Superior temporal gyrus (tissue), 1 donor: Measurements from ENCODE around the gene HSPB6.
A peak's percentile ranks its signal among the peaks of the same experiment; 100 is the strongest.

ENCODE experiments used
- DNase-seq: peaks from one replicate; pipeline ENCODE4 v3.0.0-alpha.2; 2016; ENCODE audit errors: extremely low spot score

HSPB6 gene

GRCh38 chr19:35746087-35746462, 10.8 kb downstream of the HSPB6 start:
- no peak for DNase-seq

- peak; percentile 100 for DNase-seq
Observed at GRCh38 chr19:35745328-35746086, 11.3 kb downstream of the HSPB6 start, which contains the start of the genes PSENEN and U2AF1L4. PSENEN (plus strand) TSS chr19:35745651; CDS start chr19:35745931, 280 bp downstream. U2AF1L4 (minus strand) TSS chr19:35745418; CDS start chr19:35745391, 27 bp downstream.

GRCh38 chr19:35744430-35745327, 12.2 kb downstream of the HSPB6 start:
- DNase-seq, result peak; percentile 98

DNA sequence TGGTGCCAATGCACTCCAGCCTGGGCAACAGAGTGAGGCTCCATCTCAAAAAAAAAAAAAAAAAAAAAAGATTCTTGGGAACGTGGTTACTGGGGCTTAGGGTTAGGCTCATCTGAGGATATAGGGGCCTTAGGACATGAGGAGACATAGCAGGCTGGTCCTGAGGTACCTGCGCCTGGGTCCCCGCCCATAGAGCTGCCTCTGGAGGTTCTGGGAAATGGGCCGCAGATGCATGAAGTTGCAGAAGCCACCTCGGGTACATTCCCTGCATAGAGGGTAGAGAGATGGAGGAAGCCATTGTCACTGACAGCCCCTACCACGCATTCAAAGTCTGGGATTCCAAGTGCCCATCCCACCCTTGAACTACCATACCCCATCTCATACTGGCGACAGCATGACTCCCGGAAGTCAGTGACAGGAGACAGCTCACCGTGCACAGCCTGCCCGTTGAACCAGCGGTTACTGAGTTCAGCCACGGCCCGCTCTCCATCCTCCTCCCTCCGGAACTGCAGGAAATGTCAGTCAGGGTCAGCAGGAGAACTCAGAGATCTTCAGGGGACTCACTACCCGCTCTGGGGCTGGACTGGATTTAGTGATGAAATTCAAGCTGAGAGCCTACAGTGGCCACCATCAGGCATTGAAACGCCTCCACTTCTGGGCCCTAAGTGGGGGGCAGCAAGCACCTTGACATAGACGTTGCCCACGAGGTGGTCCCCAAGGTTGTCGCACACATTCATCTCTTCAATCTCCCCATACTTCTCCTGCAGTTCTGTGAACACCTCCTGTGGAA, 13.0 kb downstream of the HSPB6 start:
- no peak for DNase-seq

DNA sequence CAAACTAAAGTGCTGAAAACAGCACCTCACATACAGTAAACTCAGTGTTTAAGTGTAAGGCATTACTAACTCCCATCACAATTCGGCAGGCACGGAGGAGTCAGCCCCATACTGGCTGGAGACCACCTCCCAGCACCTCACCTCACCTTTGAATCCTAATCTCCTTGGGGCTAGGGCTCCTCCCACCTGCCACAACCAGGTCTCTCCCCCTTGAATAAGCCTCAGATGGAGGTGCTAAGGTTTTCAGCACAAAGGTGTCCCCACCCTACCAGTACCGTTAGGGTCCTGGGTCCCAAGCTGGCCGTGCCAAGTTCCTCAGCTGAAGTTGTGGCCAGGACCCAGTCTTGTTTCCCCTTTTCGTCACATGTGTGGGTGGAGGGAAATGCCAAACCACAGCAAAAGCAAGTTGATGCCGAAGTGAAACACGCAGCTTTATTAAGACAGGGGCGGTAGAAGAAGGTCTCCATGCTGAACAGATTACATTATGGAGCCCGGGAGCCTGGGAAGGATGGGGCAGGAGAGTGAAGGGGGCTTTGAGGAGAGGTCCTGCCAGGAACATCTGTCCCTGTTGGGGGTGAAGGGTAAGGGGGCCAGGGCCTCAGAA, 14.6 kb downstream of the HSPB6 start, which contains the start of gene IGFLR1:
TSS of gene IGFLR1 (minus strand) at position 332 of the 604 bp plus-strand sequence. CDS start 1,272 bp downstream, outside the sequence.
- no peak for DNase-seq

DNA sequence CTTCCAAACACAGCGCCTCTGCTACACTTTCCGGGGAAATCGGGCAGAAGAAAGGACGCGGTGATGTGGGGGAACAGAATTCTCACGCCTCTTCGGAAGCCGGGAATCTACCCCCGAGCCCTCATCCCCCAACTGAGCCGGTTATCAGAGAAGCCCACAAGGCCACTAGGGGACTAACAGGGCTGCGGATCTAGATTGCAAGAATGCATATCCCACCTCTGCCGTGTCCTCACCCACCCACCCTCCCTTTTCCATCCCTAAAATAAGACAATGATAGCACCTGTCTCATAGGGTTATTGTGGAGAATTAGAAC, 15.7 kb downstream of the HSPB6 start:
- no peak for DNase-seq

DNA sequence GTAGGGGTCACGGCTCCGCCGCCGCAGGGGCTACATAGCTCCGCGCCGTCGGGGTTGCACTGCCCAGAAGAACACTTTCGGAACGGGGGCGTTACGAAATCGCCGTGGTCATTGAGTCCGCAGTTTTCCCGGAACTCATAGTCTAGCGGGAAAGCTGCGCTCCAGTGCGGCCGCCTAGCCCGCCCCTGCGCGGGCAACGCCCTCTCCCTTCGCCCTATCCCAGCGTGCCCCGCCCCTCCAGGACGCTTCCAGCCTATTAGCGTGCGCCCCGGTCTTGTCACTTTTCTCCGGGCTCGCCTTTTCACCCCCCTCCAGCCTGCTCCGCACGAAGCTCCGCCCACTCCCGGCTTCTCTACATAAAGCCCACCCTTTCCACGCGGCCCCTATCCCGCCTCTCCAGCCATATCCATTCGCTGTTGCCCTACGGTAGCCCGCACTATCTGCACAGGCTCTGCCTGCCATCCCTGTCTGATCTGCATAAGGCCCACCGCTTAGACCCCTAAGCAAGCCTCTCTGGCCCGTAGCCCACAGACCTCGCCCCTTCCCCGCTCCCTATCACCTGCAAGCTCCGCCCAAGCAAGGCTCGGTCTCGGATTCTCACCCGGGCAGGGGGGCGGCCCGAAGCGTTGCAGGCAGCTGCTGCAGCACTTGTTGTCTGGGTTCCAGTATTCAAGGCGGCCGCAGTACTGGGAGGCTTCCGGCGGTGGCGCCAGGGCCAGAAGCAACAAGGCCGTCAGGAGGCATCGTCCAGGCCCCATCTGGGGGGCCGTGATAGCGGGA, 16.2 kb downstream of the HSPB6 start:
- peak; percentile 99 for DNase-seq

DNA sequence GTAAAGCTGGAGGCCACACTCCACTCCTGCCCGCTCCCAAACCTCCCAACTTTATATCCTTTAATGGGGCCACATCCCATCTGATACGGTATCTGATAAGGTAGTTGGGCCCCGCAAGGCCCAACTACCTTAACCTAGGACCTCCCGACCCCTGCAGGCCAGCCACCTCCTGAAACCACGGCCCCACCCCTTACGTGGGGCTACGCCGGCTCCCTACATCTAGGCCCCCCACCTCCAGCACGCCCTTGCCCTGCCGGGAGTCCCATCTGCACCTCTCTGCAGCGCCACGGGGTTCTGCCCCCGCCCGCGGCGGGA, 16.8 kb downstream of the HSPB6 start:
- no peak for DNase-seq

DNA sequence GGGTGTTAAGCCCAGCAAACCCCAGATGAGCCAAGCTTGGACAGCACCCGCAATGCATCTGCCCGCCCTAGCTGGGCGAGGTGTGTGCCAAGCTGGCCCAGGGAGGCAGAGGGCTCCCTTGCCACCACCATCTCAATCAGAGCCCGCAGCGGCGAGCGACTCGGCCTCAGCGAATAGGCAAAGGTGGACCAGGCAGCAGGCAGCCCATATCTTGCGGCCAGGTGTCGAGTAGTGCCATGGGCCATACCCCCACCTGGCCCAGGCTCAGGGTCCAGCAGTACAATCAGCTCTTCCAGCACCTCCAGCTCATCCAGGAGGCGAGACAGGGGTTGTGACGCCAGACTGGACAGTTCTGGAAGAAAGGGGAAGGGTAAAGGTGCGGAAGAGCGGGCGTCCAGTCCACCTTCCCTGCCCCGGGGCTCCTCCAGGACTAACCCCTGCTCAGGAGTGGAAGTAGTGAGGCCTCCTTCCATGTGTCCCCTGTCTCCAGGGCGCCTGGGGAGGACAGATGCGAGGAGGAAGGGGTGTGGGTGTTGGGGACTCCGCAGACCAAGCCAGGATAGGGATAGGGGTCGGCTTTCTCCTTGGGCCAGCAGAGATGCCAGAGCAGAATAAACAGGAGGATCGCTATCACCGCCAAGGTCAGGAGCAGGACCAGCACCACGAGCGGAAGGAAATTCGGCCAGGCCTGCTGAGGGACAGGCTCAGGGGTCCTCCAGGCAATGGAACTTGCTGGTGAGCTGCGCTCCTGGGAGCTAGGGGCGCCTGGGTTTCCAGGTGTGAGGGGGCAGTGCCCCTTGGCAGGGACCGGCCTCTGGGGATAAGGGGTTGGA, 17.3 kb downstream of the HSPB6 start:
- DNase-seq, result no peak

DNA sequence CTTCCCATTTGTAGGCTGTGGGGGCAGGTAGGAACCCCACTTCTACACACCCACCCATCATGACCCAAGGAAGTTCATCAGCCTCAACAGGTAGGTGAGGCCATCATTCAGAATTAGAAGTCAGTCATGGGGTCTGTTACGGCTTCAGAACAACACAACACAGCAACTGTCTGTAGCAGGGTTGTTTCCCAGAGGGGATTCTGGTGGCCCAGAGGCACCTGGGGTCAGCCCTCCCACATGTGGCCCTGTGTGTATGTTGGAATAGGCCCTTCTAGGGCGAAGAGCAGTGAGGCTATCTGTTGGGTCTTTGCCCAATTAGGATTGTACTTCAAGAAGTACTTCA, 18.0 kb downstream of the HSPB6 start:
- DNase-seq, result no peak

DNA sequence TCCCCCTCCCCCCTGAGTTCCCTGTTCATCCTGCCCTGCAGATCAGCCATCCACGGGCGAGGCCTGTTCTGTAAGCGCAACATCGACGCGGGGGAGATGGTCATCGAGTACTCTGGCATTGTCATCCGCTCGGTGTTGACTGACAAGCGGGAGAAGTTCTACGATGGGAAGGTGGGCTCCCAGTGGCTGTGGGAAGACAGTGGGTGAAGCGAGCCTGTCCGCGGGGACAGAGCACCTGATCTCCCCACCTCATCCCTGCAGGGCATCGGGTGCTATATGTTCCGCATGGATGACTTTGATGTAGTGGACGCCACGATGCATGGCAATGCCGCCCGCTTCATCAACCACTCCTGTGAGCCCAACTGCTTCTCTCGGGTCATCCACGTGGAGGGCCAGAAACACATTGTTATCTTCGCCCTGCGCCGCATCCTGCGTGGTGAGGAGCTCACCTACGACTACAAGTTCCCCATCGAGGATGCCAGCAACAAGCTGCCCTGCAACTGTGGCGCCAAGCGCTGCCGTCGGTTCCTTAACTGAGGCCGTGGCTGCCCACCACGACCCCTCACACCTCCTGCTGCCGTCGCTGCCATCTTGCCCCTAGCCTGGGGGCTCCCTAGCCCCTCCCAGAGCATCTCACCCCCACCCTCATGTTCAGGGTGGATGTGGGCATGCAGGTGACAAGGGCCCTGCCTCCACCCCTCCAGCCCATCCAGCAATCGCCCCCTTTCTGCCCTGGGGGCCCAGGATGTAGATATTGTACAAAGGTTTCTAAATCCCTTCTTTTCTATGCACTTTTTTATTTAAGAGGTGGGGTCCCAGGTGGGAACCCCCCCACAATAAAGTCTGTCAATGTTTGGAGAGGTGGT, 18.6 kb downstream of the HSPB6 start:
- DNase-seq, result no peak

DNA sequence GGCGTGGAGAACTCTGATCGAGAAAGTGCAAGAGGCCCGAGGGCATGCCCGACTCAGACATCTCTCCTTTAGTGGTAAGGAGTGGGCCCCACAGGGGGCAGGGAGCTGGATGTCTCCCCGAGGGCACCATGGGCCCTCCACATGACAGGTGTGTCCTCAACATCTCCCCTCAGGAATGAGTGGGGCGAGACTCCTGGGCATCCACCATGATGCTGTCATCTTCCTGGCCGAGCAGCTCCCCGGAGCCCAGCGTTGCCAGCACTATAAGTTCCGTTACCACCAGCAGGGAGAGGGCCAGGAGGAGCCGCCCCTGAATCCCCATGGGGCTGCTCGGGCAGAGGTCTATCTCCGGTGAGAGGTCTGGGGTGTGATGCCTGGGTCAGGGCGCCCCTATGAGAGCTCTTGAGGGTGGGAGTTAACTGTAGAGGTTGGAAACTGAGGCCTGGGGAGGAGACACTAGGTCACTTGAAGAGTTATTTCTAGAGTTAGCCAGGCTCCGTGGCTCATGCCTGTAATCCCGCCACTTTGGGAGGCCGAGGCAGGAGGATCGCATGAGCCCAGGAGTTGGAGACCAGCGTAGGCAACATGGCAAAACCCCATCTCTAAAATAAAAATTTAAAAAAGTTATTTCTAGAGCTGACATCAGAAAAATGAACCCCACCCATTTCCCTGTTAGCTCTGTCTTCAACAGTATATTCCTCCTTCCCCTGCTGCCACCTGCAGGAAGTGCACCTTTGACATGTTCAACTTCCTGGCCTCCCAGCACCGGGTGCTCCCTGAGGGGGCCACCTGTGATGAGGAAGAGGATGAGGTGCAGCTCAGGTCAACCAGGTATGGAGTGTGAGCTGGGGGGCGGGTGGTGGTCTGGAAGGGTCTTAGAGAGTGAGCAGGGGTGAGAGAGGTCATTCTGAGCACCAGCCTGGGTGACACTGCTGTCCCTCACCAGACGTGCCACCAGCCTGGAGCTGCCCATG, 19.6 kb downstream of the HSPB6 start:
- DNase-seq, result no peak

GRCh38 chr19:35734889-35735288, 21.9 kb downstream of the HSPB6 start:
- no peak for DNase-seq

- no peak for DNase-seq
Observed at GRCh38 chr19:35734273-35734672, 22.6 kb downstream of the HSPB6 start.

- DNase-seq, result no peak
Observed at GRCh38 chr19:35733180-35734125, 23.4 kb downstream of the HSPB6 start.

- DNase-seq, result no peak
Observed at GRCh38 chr19:35732540-35733179, 24.2 kb downstream of the HSPB6 start.
